ENCODE data around the gene SULT2A1. TPM values are rescaled to one million over a fixed set of nuclear protein-coding genes. Genes with fewer than 3 reads are reported as not detected.
"Not testable (repeated sequence)": the region's sequence is repeated elsewhere in the genome, so short reads cannot be mapped to it uniquely, and the experiment has no call there.

The SULT2A1 gene
- total RNA-seq, 2 donors from 2014 or later: not detected

DNA sequence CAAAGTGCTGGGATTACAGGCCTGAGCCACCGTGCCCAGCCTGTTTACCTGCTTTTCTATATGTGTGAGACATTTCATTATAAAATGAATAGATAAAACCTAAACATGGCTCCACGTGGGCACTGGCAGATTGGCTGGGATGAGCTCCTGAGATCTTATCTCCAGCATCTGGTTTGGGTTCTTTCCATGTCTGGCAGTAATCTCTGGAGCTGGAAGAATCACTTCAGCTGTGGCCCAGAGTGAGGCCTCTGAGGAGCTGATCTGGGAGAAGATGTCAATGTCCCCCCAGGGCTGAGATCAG lies 5.5 kb upstream of the SULT2A1 start:
- Histone ChIP-seq H3K36me3 (no peaks in the 10 kb centered on the region), H3K27me3 (no peaks in the 10 kb centered on the region), H3K9me3 (peaks cover 4 to 22% of the 10 kb centered on the region in 2 donors), H3K4me1 (no peaks in the 10 kb centered on the region), H3K4me3 (no peak overlapping the region), H3K27ac (no peak overlapping the region)
- no peak for DNase-seq (ENCODE audit: low spot score)
- TF ChIP-seq, protein P1, sequence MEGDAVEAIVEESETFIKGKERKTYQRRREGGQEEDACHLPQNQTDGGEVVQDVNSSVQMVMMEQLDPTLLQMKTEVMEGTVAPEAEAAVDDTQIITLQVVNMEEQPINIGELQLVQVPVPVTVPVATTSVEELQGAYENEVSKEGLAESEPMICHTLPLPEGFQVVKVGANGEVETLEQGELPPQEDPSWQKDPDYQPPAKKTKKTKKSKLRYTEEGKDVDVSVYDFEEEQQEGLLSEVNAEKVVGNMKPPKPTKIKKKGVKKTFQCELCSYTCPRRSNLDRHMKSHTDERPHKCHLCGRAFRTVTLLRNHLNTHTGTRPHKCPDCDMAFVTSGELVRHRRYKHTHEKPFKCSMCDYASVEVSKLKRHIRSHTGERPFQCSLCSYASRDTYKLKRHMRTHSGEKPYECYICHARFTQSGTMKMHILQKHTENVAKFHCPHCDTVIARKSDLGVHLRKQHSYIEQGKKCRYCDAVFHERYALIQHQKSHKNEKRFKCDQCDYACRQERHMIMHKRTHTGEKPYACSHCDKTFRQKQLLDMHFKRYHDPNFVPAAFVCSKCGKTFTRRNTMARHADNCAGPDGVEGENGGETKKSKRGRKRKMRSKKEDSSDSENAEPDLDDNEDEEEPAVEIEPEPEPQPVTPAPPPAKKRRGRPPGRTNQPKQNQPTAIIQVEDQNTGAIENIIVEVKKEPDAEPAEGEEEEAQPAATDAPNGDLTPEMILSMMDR (IDR thresholded peaks at IDR 0.05): no peak

DNA sequence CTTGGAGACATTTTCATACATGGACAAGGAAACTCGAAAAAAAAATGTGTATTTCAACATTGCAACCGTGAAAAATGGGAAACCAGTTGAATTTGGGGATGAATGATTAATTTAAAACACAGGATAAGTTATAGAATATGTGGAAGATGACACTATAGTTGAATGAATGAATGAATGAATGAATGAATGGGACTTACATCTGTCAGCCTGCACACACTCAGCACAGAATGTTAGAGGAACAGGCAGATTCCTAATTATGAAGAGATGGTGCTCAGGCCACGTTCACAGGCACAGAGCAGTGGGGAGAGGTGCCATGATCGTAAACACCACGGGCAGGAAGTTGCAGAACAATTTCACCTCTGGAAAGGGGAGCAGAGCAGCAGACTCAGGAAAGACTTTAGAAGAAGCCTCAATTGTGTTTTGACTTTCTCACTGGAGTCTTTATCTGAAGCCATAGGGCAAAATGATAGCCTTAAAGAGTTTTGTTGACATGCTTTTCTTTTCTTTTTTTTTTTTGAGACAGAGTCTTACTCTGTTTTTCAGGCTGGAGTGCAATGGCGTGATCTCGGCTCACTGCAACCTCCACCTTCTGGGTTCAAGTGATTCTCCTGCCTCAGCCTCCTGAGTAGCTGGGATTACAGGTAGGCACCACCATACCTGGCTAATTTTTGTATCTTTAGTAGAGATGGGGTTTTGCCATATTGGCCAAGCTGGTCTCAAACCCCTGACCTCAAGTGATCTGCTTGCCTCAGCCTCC lies 4.9 kb upstream of the SULT2A1 start:
- no peak for DNase-seq (ENCODE audit: low spot score)
- H3K27ac ChIP-seq: no peak overlapping the region
- TF ChIP-seq, protein P1 (IDR thresholded peaks at IDR 0.05): no peak

GRCh38 chr19:47885067-47885463 lies 1.1 kb downstream of the SULT2A1 start:
- DNase-seq (ENCODE audit: low spot score): no peak
- TF ChIP-seq, protein P1 (IDR thresholded peaks at IDR 0.05): no peak
- H3K9me3 ChIP-seq: no peaks in the 10 kb centered on the region
- no peaks in the 10 kb centered on the region for H3K4me1 ChIP-seq
- H3K36me3 ChIP-seq: no peaks in the 10 kb centered on the region
- H3K27ac ChIP-seq: no peak overlapping the region
- H3K4me3 ChIP-seq: no peak overlapping the region
- no peaks in the 10 kb centered on the region for H3K27me3 ChIP-seq

More for the DNA sequence above, 4.9 kb upstream of the SULT2A1 start:
- no peaks in the 10 kb centered on the region for H3K36me3 ChIP-seq
- no peaks in the 10 kb centered on the region for H3K4me1 ChIP-seq
- H3K9me3 ChIP-seq: peaks cover under 1 to 17% of the 10 kb centered on the region in 2 donors
- H3K27me3 ChIP-seq: no peaks in the 10 kb centered on the region
- H3K4me3 ChIP-seq: no peak overlapping the region

- no peaks in the 10 kb centered on the region for H3K9me3 ChIP-seq
- no peak overlapping the region for H3K4me3 ChIP-seq
- no peaks in the 10 kb centered on the region for H3K36me3 ChIP-seq
- H3K27me3 ChIP-seq: no peaks in the 10 kb centered on the region
- no peak for DNase-seq (ENCODE audit: low spot score)
- no peaks in the 10 kb centered on the region for H3K4me1 ChIP-seq
- H3K27ac ChIP-seq: no peak overlapping the region
- TF ChIP-seq, protein P1 (IDR thresholded peaks at IDR 0.05): no peak
Observed at GRCh38 chr19:47882890-47883289, 3.2 kb downstream of the SULT2A1 start.

- no peaks in the 10 kb centered on the region for H3K36me3 ChIP-seq
- no peaks in the 10 kb centered on the region for H3K9me3 ChIP-seq
- DNase-seq (ENCODE audit: low spot score): no peak
- no peak overlapping the region for H3K4me3 ChIP-seq
- no peaks in the 10 kb centered on the region for H3K27me3 ChIP-seq
- no peak overlapping the region for H3K27ac ChIP-seq
- TF ChIP-seq, protein P1 (IDR thresholded peaks at IDR 0.05): no peak
- no peaks in the 10 kb centered on the region for H3K4me1 ChIP-seq
Observed at GRCh38 chr19:47881757-47882156, 4.4 kb downstream of the SULT2A1 start.

GRCh38 chr19:47879385-47879784 lies 6.7 kb downstream of the SULT2A1 start:
- H3K9me3 ChIP-seq; H3K27ac ChIP-seq; H3K36me3 ChIP-seq; H3K4me3 ChIP-seq; H3K27me3 ChIP-seq; DNase-seq (ENCODE audit: low spot score); H3K4me1 ChIP-seq: not testable (repeated sequence)
